CD8-positive, alpha-beta memory T cell (primary cell): ENCODE data around the gene MCC. TPM values are rescaled to one million over a fixed set of nuclear protein-coding genes. Genes with fewer than 3 reads are reported as not detected.

Source experiments
- CTCF ChIA-PET: fragments of 350-600 bp; sonication (Branson Sonifier 250); formaldehyde crosslinking; loops from one replicate; lab custom pipeline; 2021; ENCODE audit warnings: antibody characterized with exemption; lab: Charles Lee
- POLR2A ChIA-PET: fragments of 350-600 bp; sonication (Branson Sonifier 250); formaldehyde crosslinking; loops from one replicate; lab custom pipeline; 2021; ENCODE audit warnings: antibody characterized with exemption; lab: Charles Lee
- DNase-seq, 5 donors: peaks; one replicate each; pipeline versions ENCODE4 v3.0.0 to v3.0.0-alpha.2; 2020 to 2022; ENCODE audit warnings: mixed read lengths in 1 of 5
- H3K27ac ChIP-seq: one replicate; pipeline ENCODE4 v1.7.0; 2013; ENCODE audit warnings: low read depth, mild to moderate bottlenecking, low read length, moderate library complexity
- H3K27me3 ChIP-seq: 2 replicates; pipeline ENCODE4 v1.7.0; 2013; ENCODE audit warnings: low read length, mild to moderate bottlenecking; ENCODE audit not compliant: insufficient read depth, poor library complexity, severe bottlenecking
- H3K36me3 ChIP-seq: 2 replicates; pipeline ENCODE4 v1.7.0; 2013; ENCODE audit warnings: mild to moderate bottlenecking, low read length, moderate library complexity; ENCODE audit not compliant: insufficient read depth
- H3K4me1 ChIP-seq: 2 replicates; pipeline ENCODE4 v1.7.0; 2013; ENCODE audit warnings: mild to moderate bottlenecking, low read length, moderate library complexity; ENCODE audit not compliant: insufficient read depth
- H3K4me3 ChIP-seq: 2 replicates; pipeline ENCODE4 v1.7.0; 2013; ENCODE audit warnings: mild to moderate bottlenecking, low read length
- H3K9me3 ChIP-seq: 2 replicates; pipeline ENCODE4 v1.7.0; 2013; ENCODE audit warnings: mild to moderate bottlenecking, low read length
- H3K27ac Mint-ChIP-seq, 8 donors: one replicate each; pipeline ENCODE4 v1.8.0; 2020 to 2021; ENCODE audit warnings: mixed read lengths in 8 of 8, mild to moderate bottlenecking in 6 of 8, inconsistent platforms in 3 of 8, moderate library complexity in 3 of 8
- H3K27me3 Mint-ChIP-seq, 2 donors: one replicate each; pipeline ENCODE4 v1.8.0; 2020 to 2021; ENCODE audit warnings: mixed read lengths in 2 of 2, mild to moderate bottlenecking in 1 of 2, moderate library complexity in 1 of 2
- H3K36me3 Mint-ChIP-seq, 3 donors: one replicate each; pipeline ENCODE4 v1.8.0; 2020 to 2021; ENCODE audit warnings: mixed read lengths in 3 of 3, inconsistent platforms in 1 of 3, mild to moderate bottlenecking in 1 of 3
- H3K4me1 Mint-ChIP-seq, 3 donors: one replicate each; pipeline ENCODE4 v1.8.0; 2020 to 2021; ENCODE audit warnings: mixed read lengths in 3 of 3, inconsistent platforms in 1 of 3, mild to moderate bottlenecking in 1 of 3
- H3K4me3 Mint-ChIP-seq, 7 donors: one replicate each; pipeline ENCODE4 v1.8.0; 2020 to 2021; ENCODE audit warnings: mixed read lengths in 7 of 7, mild to moderate bottlenecking in 6 of 7, moderate library complexity in 4 of 7, inconsistent platforms in 2 of 7
- H3K9me3 Mint-ChIP-seq, 5 donors: one replicate each; pipeline ENCODE4 v1.8.0; 2020 to 2022; ENCODE audit warnings: mixed read lengths in 5 of 5, mild to moderate bottlenecking in 3 of 5, moderate library complexity in 2 of 5, inconsistent platforms in 1 of 5
- polyA plus RNA-seq: library from polyadenylated mRNA; unstranded; fragments of 300-500 nt; fragmentation: Illumina TruSeq; gene quantifications from one replicate; pipeline ENCODE4 v1.2.3, GENCODE V29; 2021
- total RNA-seq, 2 experiments: library from RNA; stranded (reverse); gene quantifications; one replicate each; pipeline ENCODE4 v1.2.3, GENCODE V29; 2021

The MCC gene
- total and polyA plus RNA-seq, 3 experiments from 2014 or later, result 4.2 to 5.4 (median 4.9) TPM

DNA sequence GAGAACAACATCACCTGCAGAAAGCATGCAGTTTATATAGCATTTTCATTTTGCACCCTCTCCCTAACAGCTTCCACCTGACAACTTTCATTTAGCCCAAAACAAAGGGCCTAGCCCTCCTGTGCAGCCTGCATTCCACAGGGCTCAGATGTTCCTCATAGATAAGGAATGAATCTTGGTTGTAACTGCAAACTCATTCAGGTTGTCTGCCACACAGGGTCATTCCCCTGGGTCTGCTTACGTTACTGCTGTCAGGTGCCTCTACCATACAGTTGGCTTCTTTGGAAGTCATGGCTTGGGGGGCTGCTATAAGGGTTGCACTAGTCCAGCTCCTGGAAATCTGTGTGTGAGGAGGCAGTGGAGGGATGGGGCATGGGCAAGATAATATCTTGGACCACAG is 514.3 kb downstream of the MCC start:
- peaks cover 20 to 34% (median 27%) of the 10 kb centered on the region in 3 donors for H3K4me1 Mint-ChIP-seq
- H3K27me3 Mint-ChIP-seq, result peaks cover 0 to 2% of the 10 kb centered on the region in 2 donors
- CTCF ChIA-PET, result no interaction called here

GRCh38 chr5:112973036-112973435 is 515.2 kb downstream of the MCC start:
- Histone ChIP-seq H3K9me3 (no peaks in the 10 kb centered on the region), H3K27me3 (no peaks in the 10 kb centered on the region), H3K36me3 (no peaks in the 10 kb centered on the region), H3K4me3 (no peak overlapping the region), H3K27ac (no peak overlapping the region), H3K4me1 (peaks cover 12% of the 10 kb centered on the region)
- H3K4me3 Mint-ChIP-seq, result no peak overlapping the region
- peaks cover 0 to 2% of the 10 kb centered on the region in 2 donors for H3K27me3 Mint-ChIP-seq
- ChIA-PET CTCF (no interaction called here), POLR2A (no interaction called here)
- H3K36me3 Mint-ChIP-seq, result peaks cover 0 to 17% (median 0%) of the 10 kb centered on the region in 3 donors
- DNase-seq, result no peak
- H3K4me1 Mint-ChIP-seq, result peaks cover 11 to 25% (median 19%) of the 10 kb centered on the region in 3 donors
- no peak overlapping the region for H3K27ac Mint-ChIP-seq
- no peaks in the 10 kb centered on the region for H3K9me3 Mint-ChIP-seq

More for the DNA sequence above, 514.3 kb downstream of the MCC start:
- DNase-seq, result no peak
- no peaks in the 10 kb centered on the region for H3K9me3 Mint-ChIP-seq
- POLR2A ChIA-PET, result no interaction called here
- H3K4me1 ChIP-seq, result peaks cover 21% of the 10 kb centered on the region
- no peaks in the 10 kb centered on the region for H3K27me3 ChIP-seq
- H3K4me3 Mint-ChIP-seq, result peak overlapping the region in 2 of 7 donors; percentile 18
- no peaks in the 10 kb centered on the region for H3K9me3 ChIP-seq
- no peak overlapping the region for H3K27ac Mint-ChIP-seq
- H3K4me3 ChIP-seq, result no peak overlapping the region
- H3K36me3 Mint-ChIP-seq, result peaks cover 0 to 17% (median 0%) of the 10 kb centered on the region in 3 donors
- no peaks in the 10 kb centered on the region for H3K36me3 ChIP-seq
- H3K27ac ChIP-seq, result peak overlapping the region; percentile 84

Other genes with a start within 250 kb of the MCC start
- not detected for gene TSSK1B, start 53.5 kb downstream of the MCC start, total RNA-seq
- gene TSSK1B, start 53.5 kb downstream of the MCC start, polyA plus RNA-seq, result not detected
- 10 to 100 TPM; 24.4 to 28.3 TPM for gene YTHDC2, start 25.2 kb upstream of the MCC start, total RNA-seq
- 12.6 TPM for gene YTHDC2, start 25.2 kb upstream of the MCC start, polyA plus RNA-seq